NCI-H2196 treated with DMSO at 0.1 percent for 48 hours (cell line): ENCODE results near the gene LHX3.
"Not testable (repeated sequence)": the region's sequence is repeated elsewhere in the genome, so short reads cannot be mapped to it uniquely, and the experiment has no call there.

ENCODE experiments used
- DNase-seq: peaks from one replicate; lab custom pipeline; 2025; ENCODE audit not compliant: unreplicated experiment; lab: John Stamatoyannopoulos, UW

The LHX3 gene

GRCh38 chr9:136156209-136157120, 48.5 kb downstream of the LHX3 start:
- no peak for DNase-seq

GRCh38 chr9:136155576-136155975, 49.4 kb downstream of the LHX3 start:
- no peak for DNase-seq

- DNase-seq, result no peak
These were observed 50.0 kb downstream of the LHX3 start for GRCh38 chr9:136154943-136155342.

- no peak for DNase-seq
These were observed 51.4 kb downstream of the LHX3 start for GRCh38 chr9:136153381-136154065.

GRCh38 chr9:136152931-136153330, 52.0 kb downstream of the LHX3 start:
- DNase-seq, result no peak

GRCh38 chr9:136152543-136152866, 52.4 kb downstream of the LHX3 start:
- DNase-seq, result no peak

- no peak for DNase-seq
These were observed 52.9 kb downstream of the LHX3 start for GRCh38 chr9:136151848-136152542.

GRCh38 chr9:136151214-136151804, 53.6 kb downstream of the LHX3 start:
- DNase-seq, result no peak

- DNase-seq, result not testable (repeated sequence)
These were observed 54.2 kb downstream of the LHX3 start for GRCh38 chr9:136150664-136151213.

- DNase-seq, result no peak
These were observed 55.1 kb downstream of the LHX3 start for GRCh38 chr9:136149853-136150252.

- DNase-seq, result no peak
These were observed 55.6 kb downstream of the LHX3 start for GRCh38 chr9:136149337-136149736.

- DNase-seq, result no peak
These were observed 56.2 kb downstream of the LHX3 start for GRCh38 chr9:136148766-136149165.

GRCh38 chr9:136147890-136148714, 56.8 kb downstream of the LHX3 start:
- DNase-seq, result no peak

GRCh38 chr9:136147038-136147889, 57.7 kb downstream of the LHX3 start:
- DNase-seq, result no peak
